HUDEP-2 (cell line): ENCODE data around the gene LRPPRC.

Source experiments
- DNase-seq, 76 experiments: peaks; one replicate each; lab custom pipeline; 2025; ENCODE audit not compliant: unreplicated experiment in 76 of 76; lab: John Stamatoyannopoulos, UW

Gene LRPPRC

DNA sequence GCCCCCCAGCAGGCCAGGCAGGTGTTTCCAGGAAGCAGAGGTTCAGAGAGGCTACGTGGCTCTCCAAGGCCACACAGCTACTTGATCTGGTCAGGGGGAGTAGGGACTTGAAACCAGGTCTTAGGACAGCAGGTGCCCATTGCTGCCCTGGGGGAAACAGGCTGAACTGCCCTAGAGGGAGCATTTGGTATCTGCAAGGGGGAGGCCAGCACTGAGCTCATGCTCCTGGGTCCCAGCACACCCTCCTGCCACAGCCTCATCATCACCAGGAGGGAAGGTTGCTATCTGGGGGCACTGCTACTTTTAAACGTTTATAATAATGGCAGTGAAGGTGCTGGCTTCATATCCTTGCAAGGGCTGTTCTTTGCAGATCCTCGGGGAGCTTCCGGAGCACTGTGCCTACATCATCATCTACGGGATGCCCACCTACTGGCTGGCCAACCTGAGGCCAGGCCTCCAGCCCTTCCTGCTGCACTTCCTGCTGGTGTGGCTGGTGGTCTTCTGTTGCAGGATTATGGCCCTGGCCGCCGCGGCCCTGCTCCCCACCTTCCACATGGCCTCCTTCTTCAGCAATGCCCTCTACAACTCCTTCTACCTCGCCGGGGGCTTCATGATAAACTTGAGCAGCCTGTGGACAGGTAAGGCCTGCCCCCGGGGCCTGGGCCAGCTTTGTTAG lies 120.9 kb downstream of the LRPPRC start:
- no peak for DNase-seq

DNA sequence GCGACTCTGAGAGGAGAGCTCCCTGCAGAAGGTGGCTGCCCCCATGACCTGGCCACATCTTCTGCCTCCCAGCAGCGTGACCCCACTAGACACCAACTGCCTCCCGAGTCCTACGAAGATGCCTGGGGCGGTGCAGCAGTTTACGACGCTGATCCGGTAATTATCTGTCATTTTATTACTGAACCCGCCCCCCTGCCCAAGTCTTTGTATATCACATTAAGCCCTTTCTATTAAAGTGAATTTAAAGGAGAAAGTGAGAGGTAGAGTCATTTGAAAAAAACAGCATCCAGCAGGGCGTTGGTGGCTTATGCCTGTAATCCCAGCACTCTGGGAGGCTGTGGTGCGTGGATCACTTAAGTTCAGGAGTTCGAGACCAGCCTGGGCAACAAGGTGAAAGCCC lies 123.6 kb downstream of the LRPPRC start:
- DNase-seq: no peak

DNA sequence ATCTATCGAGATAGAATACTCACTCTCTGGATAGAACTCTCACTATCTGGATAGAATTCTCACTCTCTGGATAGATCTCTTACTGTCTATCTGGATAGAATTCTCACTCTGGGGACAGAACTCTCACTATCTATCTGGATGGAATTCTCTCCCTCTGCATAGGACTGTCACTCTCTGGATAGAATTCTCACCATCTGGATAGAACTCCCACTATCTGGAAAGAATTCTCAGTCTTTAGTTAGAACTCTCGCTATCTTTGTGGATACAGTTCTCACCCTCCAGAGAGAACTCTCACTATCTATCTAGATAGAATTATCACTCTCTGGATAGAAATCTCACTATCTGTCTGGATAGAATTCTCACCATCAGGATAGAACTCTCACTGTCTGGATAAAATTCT lies 140.5 kb downstream of the LRPPRC start:
- DNase-seq: no peak

DNA sequence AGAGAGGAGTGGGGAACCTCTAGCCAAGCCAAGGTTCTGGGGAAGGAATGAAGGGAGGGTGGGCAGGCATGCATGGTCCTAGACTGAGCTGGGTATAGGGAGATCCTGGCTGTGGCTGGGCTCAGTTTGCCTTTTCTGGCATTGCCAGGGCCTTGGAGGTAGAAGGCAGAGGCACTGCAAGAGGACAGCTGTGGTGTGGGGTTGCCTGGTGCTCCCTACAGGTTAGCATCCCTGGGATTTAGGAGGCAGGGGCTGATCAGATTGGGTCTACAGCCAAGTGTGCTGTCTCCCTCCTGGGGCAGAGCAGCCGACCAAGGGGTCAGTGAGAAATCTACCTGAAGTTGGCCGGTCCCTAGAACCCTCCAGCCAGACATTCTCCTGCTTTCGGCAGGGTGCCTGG lies 141.1 kb downstream of the LRPPRC start:
- DNase-seq: no peak

DNA sequence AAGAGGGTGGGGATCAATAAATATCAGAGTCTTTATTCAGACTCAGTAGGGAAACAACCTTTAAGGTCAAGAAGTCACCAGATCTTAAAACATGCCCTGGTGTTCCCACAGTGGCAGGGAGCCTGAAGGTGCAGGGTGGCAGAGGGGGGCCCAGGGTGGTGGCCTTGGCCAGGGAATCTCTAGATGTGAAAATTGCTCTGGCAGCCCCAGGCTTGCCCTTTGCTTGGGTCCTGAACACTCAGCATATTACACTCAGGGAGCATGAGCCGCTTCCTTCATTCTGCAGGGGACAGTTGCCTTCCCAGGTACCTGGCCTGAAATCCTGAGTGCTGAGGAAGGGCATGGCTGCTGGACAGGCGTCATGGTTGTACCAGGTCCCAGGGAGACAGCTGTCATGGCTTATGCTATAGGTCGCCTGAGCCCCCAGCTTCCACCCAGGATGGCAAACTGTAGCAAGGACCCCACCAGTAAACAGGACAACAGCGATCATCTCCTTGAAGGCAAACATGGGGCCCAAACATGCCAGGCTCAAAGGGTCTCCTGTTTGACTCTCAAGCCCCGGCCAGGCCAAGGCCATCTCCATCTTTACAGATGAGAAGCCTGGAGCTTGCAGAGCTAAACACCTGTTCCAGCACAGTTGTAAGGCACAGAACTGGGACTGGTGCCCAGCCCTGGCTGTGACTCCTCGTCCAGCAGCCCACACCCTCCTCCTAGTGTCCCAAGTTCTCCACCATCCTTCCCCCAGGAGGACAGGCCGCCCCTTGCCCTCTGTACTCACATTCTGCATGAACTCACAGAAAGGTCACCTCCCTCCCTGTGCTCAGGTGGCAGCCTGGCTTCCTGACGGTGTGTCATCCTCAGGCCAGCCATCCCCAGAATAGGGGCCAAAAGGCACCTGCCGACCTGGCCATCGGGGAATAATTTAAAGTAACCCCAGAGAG lies 142.4 kb downstream of the LRPPRC start:
- DNase-seq: no peak

DNA sequence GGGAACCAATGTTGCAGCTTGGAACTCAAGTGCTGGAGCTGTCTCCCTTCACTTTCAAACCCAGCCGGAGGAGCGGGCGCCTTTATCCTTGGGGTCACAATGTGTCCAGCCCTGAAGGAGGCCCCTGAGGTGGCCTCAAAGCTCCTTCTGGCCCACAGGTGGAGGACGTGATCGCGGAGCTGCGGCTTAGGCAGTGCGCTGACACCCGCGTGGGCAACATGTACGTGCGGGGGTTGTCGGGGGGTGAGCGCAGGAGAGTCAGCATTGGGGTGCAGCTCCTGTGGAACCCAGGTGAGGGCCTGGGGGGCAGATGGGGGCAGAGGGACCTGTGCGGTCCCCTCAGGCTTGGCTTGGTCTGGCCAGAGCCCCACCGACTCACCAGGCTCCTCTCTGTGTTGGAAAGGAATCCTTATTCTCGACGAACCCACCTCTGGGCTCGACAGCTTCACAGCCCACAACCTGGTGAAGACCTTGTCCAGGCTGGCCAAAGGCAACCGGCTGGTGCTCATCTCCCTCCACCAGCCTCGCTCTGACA lies 143.5 kb downstream of the LRPPRC start:
- DNase-seq: no peak

DNA sequence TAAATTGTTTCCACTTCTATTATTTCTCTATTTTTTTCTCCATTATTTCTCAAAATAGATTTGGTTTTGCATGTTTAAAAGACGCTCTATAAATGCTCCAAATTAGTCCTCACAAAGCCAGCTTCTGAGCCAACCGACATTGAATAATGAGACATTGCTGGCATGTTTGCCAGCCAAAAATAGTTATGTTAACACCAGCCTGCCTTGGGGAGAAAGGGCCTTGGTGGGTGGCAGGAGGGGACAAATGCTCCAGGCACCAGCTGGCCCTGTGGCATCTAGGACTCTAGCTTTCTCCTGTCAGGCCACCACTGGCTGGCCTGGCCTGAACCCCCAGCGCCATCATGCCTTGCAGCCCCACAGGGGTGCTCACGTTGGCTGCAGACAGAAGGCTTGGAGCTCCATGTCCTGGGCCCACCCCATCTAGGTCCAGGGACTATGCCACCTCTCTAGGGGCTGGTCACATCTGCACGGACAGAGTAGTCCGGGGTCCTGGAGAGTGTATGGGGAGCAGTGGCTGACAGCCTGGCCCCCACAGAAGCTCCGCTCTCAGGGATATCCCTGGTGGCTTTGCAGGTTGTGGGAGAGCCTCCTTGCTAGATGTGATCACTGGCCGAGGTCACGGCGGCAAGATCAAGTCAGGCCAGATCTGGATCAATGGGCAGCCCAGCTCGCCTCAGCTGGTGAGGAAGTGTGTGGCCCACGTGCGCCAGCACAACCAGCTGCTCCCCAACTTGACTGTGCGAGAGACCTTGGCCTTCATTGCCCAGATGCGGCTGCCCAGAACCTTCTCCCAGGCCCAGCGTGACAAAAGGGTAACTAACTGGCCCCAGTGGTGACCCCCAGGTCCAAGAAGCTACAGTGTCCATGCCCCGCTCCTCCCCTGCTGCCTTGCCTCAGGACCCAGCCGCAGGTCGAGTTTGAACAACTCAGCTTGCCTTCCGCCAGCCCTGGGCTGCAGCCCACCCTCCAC lies 144.5 kb downstream of the LRPPRC start:
- no peak for DNase-seq

DNA sequence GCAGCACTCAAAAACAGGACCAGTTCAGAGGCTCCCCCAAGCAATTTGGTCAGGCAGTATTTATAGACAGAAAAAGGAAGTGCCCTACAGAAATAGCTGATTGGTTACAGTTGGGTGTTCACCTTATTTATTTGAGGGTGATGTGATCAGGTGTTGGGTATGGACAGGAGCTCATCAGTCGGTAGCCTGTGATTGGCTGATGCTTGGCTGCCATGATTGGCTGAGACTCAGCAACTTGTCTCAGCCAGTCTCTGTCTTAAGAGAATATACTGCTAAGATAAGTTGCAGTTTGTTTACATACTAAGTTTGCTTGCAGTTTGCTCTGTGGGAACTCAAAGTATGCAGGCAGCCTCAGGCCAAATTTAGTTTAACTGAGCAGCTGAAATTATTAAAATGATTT lies 147.6 kb downstream of the LRPPRC start:
- no peak for DNase-seq

DNA sequence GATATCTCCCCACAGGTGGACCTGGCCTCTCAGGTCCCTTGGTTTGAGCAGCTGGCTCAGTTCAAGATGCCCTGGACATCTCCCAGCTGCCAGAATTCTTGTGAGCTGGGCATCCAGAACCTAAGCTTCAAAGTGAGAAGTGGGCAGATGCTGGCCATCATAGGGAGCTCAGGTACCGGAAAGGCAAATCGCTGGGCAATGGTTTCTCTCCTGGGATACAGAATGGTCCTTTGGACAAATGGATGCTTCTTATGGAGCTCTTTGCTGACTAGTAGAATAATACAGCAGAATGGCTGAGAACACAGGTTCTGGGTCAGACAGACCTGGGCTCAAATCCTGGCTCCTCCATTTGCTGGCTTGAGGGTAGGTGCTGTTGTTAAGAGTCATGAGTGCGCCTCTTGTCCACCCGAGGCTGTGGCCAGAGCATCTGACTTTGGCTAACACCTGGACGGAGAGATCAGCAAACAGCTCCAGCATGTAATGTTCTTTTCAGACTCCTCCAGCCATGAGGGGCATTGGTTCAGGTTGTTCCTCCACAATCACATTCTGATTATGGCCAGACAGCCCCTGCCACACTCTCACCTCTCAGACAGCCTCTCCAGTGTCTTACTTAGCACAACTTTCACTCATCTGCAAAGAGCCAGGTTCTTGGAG lies 149.5 kb downstream of the LRPPRC start:
- DNase-seq: no peak

DNA sequence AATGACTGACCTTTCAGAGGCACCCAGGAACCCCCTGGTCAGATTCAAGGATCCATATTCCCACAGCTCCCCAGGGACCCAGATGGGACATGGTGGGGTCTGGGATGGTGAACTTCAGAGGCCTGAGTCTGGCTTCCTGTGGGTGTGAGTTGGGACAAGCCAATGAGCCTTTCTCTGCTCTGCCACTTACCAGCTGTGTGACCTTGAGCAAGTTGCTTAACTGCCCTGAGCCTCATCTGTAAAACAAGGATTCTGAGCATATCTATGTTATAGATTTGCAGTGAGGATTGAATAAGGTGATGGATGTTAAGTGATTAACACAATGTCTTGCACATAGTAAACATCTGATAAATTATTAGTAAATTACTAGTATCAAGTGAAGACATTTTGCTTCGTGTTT lies 150.6 kb downstream of the LRPPRC start:
- DNase-seq: no peak

DNA sequence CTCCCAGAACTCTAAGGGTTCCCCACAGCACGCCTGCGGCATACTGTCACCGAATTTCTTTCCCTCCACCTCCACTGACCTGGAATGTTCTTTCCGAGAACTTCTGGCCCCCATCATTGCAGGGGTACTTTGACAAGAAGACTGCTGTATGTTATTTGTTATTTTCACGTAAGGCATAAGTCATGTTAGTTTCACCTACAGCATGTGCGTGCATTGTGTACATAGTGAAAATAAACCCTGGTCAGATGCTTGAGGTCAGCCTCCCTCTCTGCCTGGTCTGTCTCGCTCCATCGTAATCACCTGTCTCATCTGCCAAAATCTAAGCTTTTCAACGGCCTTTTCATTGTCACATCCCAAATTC lies 152.9 kb downstream of the LRPPRC start:
- DNase-seq: no peak

DNA sequence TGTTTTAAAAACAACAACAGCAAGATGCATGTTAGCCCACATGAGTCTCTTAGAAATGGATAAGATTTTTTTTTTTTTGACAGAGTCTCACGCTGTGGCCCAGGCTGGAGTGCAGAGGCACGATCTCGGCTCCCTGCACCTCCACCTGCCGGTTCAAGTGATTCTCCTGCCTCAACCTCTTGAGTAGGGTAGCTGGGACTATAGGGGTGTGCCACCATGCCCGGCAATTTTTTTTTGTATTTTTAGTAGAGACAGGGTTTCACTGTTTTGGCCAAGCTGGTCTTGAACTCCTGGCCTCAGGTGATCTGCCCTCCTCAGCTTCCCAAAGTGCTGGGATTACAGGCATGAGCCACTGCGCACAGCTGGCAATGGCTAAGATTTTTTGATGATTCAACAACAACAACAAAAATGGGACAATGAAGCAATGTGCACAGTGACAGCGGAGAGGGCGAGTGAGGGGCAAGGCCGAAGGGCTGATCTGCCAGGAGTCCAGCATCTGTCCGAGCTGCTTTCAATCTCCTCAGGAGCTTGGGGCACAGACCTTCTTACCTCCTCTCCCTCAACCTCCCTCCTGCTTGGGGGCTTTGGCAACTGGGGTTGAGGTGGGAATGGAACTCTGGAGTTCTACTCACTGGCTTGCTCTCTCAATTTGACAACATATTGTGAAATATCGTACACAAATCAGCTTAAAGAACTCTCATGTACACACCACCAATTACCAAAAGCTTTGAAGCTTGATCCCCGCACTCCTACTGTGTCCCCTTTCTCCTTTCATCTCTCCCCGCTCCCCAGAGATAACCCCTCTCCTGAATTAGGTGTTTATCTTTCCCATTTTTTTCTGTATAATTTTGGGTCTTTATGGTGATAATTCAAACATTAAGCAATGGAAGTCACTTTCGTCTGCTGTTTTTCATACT lies 153.6 kb downstream of the LRPPRC start:
- no peak for DNase-seq

DNA sequence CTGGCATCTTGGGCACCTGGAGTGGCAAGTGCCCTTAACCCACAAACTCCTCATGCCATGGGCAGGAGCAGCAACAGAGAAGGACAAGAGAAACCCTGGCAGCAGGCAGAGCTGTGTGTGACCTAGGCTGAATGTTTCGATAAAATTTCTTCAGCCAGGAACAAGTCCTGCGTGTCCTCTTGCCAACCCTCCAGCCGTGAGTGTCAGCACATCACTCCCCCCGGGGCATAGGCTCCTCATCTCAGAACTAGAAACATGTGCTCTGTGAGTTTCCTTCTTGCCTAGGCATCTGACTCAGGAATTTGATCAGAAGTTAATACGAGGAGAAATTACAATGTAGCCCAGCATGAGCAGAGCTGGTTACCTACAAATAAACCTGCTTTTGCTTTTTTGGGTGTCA lies 154.8 kb downstream of the LRPPRC start:
- no peak for DNase-seq

DNA sequence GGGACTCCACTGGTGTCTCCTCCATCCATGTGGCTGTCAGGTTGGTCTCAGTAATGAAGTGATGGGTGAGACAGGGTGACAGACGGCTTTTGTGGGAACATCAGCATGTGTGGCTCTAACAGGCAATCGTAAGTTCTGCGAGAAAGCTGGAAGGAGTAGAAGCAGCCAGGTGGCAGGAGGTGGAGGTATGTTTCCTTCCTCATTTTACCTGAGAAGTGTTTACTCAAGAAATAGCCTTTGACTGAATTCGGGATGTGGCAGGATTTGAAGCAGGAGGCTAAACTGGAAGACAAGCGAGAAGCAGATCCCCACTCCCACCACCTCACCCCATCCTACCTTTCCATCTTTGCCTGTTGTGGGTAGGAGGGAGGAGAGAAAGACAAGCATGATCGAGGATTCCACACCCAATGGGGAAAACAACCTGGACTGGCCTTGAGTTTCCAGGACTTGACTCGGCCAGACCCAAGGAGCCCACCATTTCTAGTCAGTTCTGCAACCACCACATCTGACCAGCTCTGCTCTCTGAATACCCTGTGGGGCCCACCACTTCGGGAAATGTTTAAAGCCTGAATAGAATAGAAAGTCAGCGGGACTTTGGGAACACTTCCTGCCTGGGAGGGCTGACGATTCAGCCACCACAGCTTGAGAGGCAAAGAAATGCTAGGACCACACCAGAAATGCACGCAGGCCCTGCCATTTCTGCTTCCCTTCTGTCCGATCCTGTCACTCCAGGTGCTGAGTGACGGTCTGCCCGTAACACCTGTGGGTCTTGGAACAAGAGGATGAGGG lies 155.8 kb downstream of the LRPPRC start:
- no peak for DNase-seq

DNA sequence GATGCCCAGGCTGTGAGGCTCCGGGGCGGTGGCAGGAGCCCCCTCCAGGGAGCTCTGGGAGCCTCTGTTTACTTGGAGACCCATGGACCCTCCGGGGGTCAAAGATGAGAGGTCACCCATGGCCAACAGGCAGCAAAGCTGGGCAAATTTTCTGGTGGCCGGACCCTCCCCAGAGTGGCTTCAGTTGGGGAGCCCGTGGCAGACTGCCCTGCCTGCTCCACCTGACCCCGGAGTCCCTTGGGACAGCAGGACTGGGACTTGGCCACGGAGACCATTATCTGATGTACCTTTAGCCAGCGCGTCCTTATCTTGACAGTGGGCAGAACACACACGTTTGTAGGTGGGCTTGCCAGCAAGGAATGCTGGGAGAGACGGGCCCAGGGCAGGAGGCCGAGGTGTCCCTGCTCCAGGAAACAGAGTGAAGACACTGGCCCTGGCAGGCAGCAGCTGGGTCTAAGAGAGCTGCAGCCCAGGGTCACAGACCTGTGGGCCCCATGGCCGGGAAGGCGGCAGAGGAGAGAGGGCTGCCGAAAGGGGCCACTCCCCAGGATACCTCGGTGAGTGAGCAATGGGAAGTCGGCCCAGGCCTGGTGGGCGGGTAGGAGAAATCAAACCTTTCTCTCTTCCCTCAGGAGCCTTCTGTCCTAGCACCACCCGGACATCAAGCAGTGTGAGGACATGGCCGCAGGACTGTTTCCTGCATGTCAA lies 157.1 kb downstream of the LRPPRC start, which contains the start of the genes ABCG5 and ABCG8:
Gene ABCG5 (minus strand): TSS at position 280 of the 708 bp plus-strand sequence. CDS start 160 bp downstream, at position 120.
Gene ABCG8 (plus strand): TSS at position 412 of the 708 bp plus-strand sequence. CDS start 83 bp downstream, at position 495.
- no peak for DNase-seq

DNA sequence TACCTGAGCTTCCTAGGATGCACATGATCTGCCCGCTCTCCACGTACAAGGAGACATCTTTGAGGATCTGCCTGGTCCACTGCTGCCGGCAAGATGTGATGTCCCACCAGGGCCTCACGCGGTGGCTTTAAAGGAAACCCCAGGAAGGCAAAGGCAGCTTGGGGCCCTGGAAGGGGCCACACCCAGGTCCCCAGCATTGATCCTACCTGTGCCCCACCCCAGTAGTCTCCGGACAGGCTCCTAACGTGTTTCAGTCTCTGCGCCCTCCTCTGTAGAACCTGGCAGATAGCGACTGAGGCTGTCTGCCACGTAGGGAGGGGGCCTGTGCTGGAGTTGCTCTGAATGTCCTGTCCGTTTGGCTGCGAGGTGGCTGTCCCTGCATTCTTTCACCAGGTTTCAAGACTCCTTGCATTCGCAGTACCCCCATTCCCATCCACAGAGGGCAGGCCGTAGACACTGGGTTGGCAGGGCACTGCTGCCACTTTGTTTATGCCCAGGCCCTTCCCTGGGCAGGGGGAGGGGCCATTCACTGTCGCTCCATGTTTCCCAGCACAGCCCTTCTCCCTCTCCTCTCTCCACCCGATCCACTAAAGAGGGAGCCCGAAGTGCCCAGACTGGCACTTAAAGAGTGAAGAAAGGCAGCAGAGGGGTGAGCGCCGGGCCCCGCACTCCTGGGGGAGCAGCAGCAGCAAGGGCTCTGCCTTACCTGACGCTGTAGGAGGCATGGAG lies 157.8 kb downstream of the LRPPRC start:
- DNase-seq: no peak

DNA sequence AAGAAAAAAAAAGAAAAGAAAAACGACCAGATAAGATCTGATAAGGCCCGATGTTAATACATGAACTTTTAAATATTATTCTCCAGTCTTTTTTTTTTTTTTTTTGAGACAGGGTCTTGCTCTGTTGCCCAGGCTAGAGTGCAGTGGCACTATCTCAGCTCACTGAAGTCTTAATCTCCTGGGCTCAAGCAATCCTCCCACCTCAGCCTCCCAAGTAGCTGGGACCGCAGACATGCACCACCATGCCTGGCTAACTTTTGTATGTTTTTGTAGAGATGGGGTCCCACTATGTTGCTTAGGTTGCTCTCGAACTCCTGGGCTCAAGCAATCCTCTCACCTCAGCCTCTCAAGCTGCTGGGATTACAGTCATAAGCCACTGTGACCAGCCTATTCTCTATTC lies 158.8 kb downstream of the LRPPRC start:
- no peak for DNase-seq
